Left lung (tissue), 10 donors: Measurements from ENCODE around the gene OR9A4. TPM values are rescaled to one million over a fixed set of nuclear protein-coding genes. Genes with fewer than 3 reads are reported as not detected.

ENCODE experiments used
- ATAC-seq: fragments of 200-7000 bp; cut with Tn5 transposase; one replicate; pipeline ENCODE4 v1.9.1; 2020; ENCODE audit warnings: moderate library complexity
- DNase-seq, 4 donors: peaks; one replicate each; pipeline ENCODE4 v3.0.0-alpha.2; 2013 to 2020
- H3K27ac ChIP-seq, 2 donors: fragments of 200-600 bp; sonication (generic) in 1 of 2; one replicate each; pipeline versions ENCODE4 v1.5.0 to v1.8.0; 2020 to 2021
- H3K27me3 ChIP-seq, 2 donors: fragments of 200-600 bp; sonication (generic) in 1 of 2; one replicate each; pipeline versions ENCODE4 v1.5.0 to v1.8.0; 2020 to 2021
- H3K36me3 ChIP-seq, 2 donors: fragments of 200-600 bp; sonication (generic) in 1 of 2; one replicate each; pipeline versions ENCODE4 v1.5.0 to v1.8.0; 2020 to 2021
- H3K4me1 ChIP-seq, 2 donors: fragments of 200-600 bp; one replicate each; pipeline ENCODE4 v1.8.0; 2021
- H3K4me3 ChIP-seq, 2 donors: fragments of 200-600 bp; sonication (generic) in 1 of 2; one replicate each; pipeline versions ENCODE4 v1.5.0 to v1.8.0; 2020 to 2021; ENCODE audit warnings: mild to moderate bottlenecking in 1 of 2
- H3K9me3 ChIP-seq, 2 donors: fragments of 200-600 bp; sonication (generic) in 1 of 2; one replicate each; pipeline versions ENCODE4 v1.5.0 to v1.8.0; 2020 to 2021
- CTCF ChIP-seq, 2 donors: fragments of 200-600 bp; sonication (generic) in 1 of 2; IDR thresholded peaks; one replicate each; pipeline versions ENCODE4 v1.5.0 to v1.8.0; 2021; ENCODE audit warnings: antibody characterized with exemption in 2 of 2
- intact Hi-C, 2 donors: fragments of 100-400 bp; cut with DNase I; formaldehyde crosslinking; loops; one replicate each; pipeline versions ENCODE4 v1.11.2 to v1.14.2; 2022
- polyA plus RNA-seq, 6 donors: library from polyadenylated mRNA; unstranded; fragments of 120-200 nt; gene quantifications; one replicate each; pipeline ENCODE4 v1.2.1, GENCODE V29; 2013; ENCODE audit not compliant: insufficient read length in 6 of 6
- total RNA-seq, 2 donors: library from RNA; stranded (reverse); fragmentation: NEBNext Ultra II Directional; extraction: Animal tissue kit (Norgen Biotek cat#: 25700); gene quantifications; one replicate each; pipeline ENCODE4 v1.2.1, GENCODE V29; 2021
- donor health status: DM: no; HTN: yes; CAD: no.
- donor health status: DM: no; HTN: no; CAD: no.

OR9A4 gene
- total and polyA plus RNA-seq, 8 donors, result not detected

- Histone ChIP-seq H3K9me3 (peaks cover 0 to 27% of the 10 kb centered on the region in 2 donors), H3K36me3 (no peaks in the 10 kb centered on the region), H3K4me1 (peaks cover 0 to 33% of the 10 kb centered on the region in 2 donors), H3K27ac (peak overlapping the region in 1 of 2 donors; percentile 84), H3K27me3 (no peaks in the 10 kb centered on the region), H3K4me3 (peak overlapping the region in 1 of 2 donors; percentile 19)
- DNase-seq, result no peak
- intact Hi-C loops, result no loop called here
- ATAC-seq, result no peak
- no peak for TF ChIP-seq CTCF (IDR thresholded peaks at IDR 0.05)
These were observed 28.6 kb downstream of the OR9A4 start for GRCh38 chr7:141944811-141945210.

DNA sequence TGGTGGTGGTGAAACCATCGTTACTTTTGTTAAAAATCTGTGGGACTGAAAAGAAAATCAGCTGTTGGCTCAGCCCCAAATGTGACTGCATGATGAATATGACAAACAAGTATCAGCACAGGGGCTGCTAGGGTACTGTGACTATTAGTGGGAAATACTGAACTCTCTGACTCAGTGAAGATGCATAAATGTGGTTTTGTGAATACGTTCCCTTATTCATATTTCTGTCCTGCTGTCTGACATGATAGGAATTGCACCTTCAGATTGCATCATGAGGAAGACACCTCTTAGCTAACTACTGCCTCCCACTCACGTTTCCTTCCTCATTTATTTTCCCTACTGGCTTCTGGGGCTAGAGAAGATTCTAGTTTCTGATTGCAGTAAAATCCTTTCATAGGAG, 29.2 kb downstream of the OR9A4 start:
- Histone ChIP-seq H3K27me3 (no peaks in the 10 kb centered on the region), H3K9me3 (peaks cover 0 to 21% of the 10 kb centered on the region in 2 donors), H3K36me3 (no peaks in the 10 kb centered on the region), H3K4me3 (peak overlapping the region in 1 of 2 donors; percentile 19), H3K27ac (peak overlapping the region in 1 of 2 donors; percentile 84), H3K4me1 (peaks cover 0 to 39% of the 10 kb centered on the region in 2 donors)
- TF ChIP-seq CTCF (IDR thresholded peaks at IDR 0.05), result no peak
- ATAC-seq (peak; percentile 33), DNase-seq (no peak)
- intact Hi-C loops, result no loop called here

DNA sequence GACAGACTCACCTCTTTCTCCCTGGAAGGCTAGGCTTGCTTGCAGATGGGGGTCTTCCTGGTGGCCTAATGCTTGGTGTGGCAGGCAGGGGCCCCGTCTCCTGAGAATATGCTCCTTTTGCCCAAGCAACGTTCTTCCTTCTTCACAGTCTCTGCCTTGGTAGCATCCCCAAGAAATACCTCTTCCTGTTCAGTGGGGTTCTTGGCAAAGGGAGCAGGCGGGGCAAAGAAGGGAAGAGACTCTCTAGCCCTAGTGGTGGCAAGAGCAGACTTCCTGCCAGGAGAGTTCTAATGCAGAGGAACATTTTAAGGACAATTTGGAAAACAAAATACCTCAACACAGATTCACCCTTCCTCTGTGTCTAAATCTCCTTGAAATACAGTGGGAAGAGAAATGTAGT, 30.6 kb downstream of the OR9A4 start, which contains the start of gene CLEC5A:
Gene CLEC5A (minus strand): TSS at position 179 of the 400 bp plus-strand sequence. CDS start 682 bp downstream, outside the sequence.
- TF ChIP-seq CTCF (IDR thresholded peaks at IDR 0.05), result no peak
- Histone ChIP-seq H3K27ac (peak within 1 kb of the TSS in 1 of 2 donors; percentile 84), H3K9me3 (peaks cover 0 to 7% of the 10 kb centered on the region in 2 donors), H3K36me3 (no peaks in the 10 kb centered on the region), H3K4me3 (peak within 1 kb of the TSS in 1 of 2 donors; percentile 19), H3K4me1 (peaks cover 0 to 48% of the 10 kb centered on the region in 2 donors), H3K27me3 (no peaks in the 10 kb centered on the region)
- no peak for DNase-seq
- intact Hi-C loops, result no loop called here
- ATAC-seq, result no peak

- ATAC-seq (no peak), DNase-seq (no peak)
- Histone ChIP-seq H3K9me3 (no peaks in the 10 kb centered on the region), H3K36me3 (no peaks in the 10 kb centered on the region), H3K4me1 (peaks cover 0 to 43% of the 10 kb centered on the region in 2 donors), H3K4me3 (no peak overlapping the region), H3K27ac (no peak overlapping the region), H3K27me3 (no peaks in the 10 kb centered on the region)
- intact Hi-C loops, result no loop called here
- no peak for TF ChIP-seq CTCF (IDR thresholded peaks at IDR 0.05)
These were observed 32.8 kb downstream of the OR9A4 start for GRCh38 chr7:141949021-141949420.

DNA sequence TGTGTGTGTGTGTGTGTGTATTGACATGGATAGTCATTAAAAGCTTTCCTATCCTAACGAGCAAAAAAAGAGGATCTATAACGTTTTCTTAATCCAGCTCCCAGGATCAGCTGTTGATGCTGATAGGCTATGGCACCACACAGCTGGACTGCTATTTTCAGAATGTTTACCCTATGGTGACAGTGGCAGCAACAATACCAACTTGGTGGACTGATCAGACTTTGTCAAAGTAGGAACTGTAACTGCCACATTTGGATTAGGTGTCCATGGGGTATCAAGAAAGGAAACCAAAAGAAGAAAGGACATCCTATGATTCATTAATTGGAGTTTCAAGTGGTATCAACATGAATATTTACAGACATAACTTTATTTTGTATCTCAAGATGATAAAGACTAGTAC, 33.3 kb downstream of the OR9A4 start:
- TF ChIP-seq CTCF (IDR thresholded peaks at IDR 0.05), result no peak
- no peak for DNase-seq

More for the DNA sequence above, 33.3 kb downstream of the OR9A4 start:
- peaks cover 0 to 38% of the 10 kb centered on the region in 2 donors for H3K4me1 ChIP-seq
- no peaks in the 10 kb centered on the region for H3K27me3 ChIP-seq
- H3K27ac ChIP-seq, result no peak overlapping the region
- H3K9me3 ChIP-seq, result no peaks in the 10 kb centered on the region
- intact Hi-C loops, result no loop called here
- H3K36me3 ChIP-seq, result no peaks in the 10 kb centered on the region
- ATAC-seq, result no peak
- H3K4me3 ChIP-seq, result no peak overlapping the region
